GM18507 (cell line): ENCODE results near the gene NECAB3.

Experiments used
- DNase-seq: peaks from one replicate; pipeline ENCODE4 v3.0.0; 2011; ENCODE audit warnings: low read depth; ENCODE audit not compliant: insufficient read length; ENCODE audit errors: extremely low spot score
- FAIRE-seq: peaks from 2 replicates; lab custom pipeline; 2011; peaks lifted over from hg19 to GRCh38; lab: Jason Lieb, UNC

The NECAB3 gene

DNA sequence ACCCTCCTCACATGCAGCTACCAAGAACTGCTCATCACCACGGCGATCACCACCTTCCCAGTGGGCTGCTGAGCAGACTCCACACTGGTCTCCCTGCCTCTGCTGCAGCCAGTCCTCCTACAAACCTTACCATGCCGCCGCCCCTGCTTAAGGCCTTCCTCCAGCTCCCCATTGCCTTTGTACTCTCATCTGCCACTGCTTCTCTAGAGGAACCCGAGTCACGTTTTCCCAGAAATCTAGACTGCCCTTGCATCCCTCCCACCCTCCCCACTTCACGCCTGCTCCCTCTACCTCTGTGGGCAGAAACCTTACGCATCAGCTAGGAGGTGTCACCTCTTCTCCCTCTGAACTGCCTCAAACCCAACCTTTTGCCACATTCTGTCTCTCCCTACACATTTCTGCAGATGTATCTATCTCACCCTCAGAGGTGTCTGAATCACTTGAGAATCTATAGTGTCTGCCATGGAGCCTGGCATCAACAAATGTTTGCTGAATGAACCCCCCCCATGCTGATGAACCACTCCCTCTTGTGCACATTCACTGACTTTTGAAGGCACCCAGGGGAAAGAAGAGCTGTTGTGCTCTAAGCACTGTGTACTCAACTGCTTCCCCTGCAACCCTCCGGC lies 7.6 kb upstream of the NECAB3 start:
- FAIRE-seq (no peak), DNase-seq (no peak)

DNA sequence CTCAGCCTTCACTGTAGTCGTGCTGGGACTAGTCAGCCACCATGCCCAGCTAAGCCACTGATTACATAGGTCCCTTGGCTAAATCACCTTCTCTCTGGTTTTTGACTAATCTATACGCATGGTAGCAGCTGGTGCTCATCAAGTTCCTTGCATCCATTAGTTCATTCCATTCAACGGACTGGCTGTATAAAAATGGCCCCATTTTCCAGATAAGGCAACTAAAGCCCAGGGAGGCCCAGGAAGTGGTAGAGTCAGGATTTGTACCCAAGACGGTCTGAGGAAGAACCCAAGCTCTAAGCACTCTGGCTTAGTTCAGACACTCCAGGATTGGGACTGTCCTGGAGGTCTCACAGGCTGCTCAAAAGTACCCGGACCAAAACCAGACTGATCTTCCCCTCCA lies 7.1 kb upstream of the NECAB3 start:
- DNase-seq = no peak
- no peak for FAIRE-seq

DNA sequence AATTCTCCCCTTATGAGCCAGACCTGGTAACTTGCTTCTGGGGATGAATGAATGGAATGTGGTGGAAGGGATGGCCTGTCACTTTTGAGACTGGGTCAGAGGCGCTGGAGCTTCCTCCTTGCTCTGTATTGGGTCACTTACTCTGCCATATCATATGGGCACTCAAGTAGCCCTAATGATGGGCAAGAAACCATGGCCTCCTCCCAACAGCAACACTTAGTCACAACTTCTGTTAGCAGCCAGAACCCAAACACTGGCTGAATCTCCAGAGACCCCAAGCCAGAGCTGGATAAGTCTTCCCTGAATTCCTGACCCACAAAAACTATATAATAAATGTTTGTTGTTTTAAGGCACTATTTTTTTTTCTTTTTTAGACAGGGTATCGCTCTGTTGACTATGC lies 6.5 kb upstream of the NECAB3 start:
- no peak for FAIRE-seq
- DNase-seq = no peak

- peak; percentile 90 for FAIRE-seq
- DNase-seq = no peak
These were observed 5.7 kb upstream of the NECAB3 start for GRCh38 chr20:33679758-33680485.

GRCh38 chr20:33677991-33678702 lies 3.9 kb upstream of the NECAB3 start:
- no peak for FAIRE-seq

DNA sequence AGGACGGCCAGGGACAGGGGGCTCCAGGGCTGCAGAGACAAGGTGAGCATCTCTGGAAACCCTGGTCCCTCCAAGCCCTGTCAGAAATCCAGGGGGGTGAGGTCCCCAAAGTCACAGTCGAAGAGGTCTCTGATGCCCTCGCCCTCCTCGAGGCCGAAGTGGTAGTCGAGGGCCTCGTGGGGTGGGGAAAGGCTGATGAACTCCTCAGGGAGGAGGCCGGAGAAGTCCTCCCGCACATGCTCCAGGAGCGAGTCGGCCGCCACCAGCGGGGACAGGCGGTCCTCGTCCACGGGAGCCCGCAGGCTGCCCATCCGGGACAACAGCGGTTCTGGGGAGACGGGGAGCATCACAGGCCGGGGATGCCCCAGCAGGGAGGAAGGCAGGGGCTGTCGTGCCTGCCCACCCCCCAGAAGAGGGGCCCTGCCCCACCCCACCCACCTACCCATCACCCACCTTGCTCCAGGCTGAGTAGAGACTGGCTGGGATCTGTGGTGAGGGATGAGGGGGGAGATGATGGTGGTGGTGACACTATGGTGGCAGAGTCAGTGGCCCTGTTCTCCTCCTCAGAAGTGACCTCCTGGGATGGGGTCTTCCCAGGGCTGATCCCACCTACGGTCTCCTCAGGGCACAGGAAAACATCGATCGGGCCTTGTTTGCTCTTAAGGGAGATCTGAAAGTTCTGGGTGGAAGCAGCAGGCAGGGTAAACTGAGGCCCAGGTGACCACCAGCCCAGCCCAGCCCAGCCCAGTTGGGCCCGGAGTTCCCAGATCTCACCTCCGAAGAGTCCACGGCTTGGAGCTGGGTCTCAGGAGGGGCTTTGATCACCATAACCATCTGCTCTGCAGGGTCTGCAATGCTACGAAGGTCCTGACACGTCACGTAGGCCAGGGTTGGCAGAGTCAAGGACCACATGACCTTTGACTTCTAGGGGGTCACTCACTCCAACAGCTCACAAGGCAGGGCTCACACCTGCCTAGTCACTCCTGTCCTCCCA lies 2.7 kb upstream of the NECAB3 start:
- no peak for FAIRE-seq
- no peak for DNase-seq

More at GRCh38 chr20:33677991-33678702, 3.9 kb upstream of the NECAB3 start:
- no peak for DNase-seq

DNA sequence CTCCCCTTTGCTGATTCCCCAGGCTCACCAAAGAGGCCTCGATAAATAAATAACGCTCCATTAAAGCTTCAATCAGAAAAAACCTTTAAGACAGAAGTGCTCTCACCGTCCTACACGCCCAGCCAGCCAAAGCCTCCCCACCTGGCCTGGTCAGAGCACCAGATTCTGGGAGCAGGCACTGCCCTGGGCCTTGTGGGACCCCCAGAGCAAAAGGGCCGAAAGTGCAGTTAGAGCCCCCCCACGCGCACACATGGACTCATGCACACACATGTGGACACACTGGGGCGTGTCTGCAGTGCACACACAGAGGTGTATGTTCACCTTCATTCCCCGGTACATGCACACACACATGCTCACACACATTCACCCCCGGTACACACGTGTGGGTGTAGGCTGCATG lies 1.9 kb upstream of the NECAB3 start:
- no peak for DNase-seq
- FAIRE-seq = no peak

- FAIRE-seq (no peak), DNase-seq (no peak)
These were observed 1.1 kb upstream of the NECAB3 start for GRCh38 chr20:33675136-33675959.

- no peak for DNase-seq
These were observed 576 bp downstream of the NECAB3 start for GRCh38 chr20:33673410-33674293.

DNA sequence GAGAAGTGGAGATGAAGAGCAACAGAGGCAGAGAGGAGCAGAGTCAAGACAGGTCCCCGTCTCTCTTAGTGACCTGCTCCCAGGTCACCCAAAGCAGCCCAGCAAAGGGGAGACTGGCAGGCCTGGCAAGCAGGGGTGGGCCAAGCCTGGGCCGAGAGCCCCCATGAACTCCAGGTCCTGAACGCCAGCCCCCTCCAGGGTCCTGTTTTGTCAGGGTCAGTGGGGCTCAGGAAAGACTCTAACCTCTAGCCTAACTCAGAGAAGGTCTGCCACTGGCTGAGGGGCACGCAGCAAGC lies 1.2 kb downstream of the NECAB3 start:
- DNase-seq (no peak), FAIRE-seq (no peak)

More at GRCh38 chr20:33673410-33674293, 576 bp downstream of the NECAB3 start:
- FAIRE-seq = no peak

GRCh38 chr20:33672426-33673113 lies 1.7 kb downstream of the NECAB3 start:
- DNase-seq (no peak), FAIRE-seq (no peak)

DNA sequence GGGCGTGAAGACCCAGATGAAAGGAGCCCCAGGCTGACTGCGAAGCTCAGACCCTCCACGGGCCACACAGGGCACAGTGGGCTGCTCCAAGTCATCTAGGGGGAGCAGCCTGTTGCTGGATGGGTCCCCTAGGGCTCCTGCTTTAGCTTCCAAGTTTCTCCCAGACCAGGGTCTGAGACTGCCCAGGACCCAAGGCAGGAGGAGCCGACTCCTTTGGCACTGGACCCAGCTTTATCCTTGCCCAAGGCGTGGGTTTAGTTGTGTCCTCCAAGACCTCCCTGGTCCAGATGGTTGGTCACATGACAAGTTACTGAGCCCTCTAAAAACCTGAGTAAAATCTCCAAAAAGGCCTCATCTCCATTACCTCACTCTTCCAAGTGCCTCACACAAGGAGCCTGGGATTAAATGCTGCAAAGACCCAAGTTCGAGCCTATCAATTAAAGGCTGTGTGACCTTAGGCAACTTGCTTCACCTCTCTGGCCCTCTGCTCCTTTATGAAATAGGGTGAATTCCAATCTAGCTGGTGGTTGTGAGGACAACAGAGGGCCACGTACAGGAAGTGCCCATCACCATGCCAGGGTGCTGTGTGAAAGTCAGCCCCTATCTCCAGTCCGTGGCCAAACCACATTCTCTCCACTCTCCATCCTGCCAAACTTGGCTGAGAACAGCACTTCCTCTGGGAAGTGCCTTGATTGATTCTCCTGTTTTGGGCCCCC lies 2.5 kb downstream of the NECAB3 start:
- DNase-seq (no peak), FAIRE-seq (no peak)

DNA sequence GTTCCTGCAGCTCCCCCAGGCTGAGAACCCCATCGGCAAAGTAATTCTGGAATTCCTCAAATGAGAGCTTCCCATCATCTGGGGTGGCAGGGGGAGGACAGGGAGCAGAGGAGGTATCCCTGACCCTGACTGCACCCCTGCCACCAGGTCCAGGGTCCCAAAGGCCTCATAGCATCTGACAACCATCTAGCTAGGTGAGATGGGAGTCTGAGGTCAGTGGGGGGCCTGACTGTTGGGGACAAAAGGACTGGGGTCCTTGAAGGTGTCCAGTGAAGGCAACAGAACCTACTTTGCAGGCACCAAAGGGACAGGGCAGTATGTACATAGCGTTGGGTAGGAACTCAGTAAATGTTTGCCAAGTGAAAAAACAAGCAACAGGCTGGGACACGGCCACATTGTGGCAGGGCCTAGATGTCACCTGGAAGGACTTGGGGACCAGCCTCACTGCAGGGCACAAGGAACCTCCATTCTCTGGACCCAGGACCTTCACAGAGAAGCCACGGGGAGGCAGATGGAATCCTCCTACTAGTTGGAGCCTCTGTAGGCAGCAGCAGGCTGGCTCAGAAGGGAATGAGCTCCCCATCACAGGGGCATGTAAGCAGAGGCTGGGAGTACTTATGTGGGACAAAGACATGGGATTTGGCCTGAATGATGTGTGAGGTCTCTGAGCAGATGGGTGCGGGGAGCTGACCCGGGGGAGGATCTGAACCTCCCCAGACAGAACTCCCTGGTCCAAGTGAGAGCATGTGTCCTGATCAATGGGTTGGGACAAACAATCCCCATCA lies 3.3 kb downstream of the NECAB3 start:
- FAIRE-seq (no peak), DNase-seq (no peak)

DNA sequence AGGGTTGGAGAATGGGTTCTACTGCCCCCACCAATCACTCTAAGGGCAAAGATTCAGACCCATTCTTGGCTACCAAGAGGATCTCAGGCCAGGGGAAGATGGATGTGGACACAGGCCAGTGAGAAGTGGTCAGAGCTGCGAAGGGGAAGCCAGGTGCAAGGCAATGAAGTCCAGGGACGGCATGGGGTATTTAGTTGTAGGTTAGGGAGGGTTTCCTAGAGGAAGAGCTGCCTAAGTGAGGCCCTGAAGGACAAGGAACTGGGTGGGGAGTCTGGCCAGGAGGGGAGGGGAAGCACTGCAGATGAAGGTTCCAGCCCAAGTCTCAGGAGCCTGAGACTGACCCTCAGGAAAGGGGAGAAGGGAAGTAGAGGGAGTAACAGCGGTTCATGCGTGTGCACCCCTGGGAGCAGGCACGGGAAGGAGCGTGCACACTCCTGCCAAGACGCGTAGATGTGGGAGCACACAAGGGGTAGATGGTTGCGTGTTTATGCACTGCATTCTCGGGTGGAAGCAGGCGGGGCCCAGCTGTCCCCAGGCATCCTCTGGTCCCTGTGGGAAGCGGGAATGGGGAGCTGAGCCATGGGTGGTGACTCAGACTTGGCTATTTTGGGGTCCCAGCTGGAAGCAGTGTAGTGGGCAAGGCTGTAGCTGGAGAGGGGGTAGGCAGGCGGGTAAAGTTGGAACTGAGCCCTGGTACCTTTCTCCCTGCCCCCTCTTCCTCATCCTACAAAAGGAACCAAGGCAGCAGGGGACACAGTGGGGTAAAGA lies 4.2 kb downstream of the NECAB3 start:
- FAIRE-seq = no peak
- DNase-seq = no peak

- no peak for FAIRE-seq
- DNase-seq = no peak
These were observed 5.0 kb downstream of the NECAB3 start for GRCh38 chr20:33669224-33669623.
